ENCODE results near the gene SLIT1.

DNA sequence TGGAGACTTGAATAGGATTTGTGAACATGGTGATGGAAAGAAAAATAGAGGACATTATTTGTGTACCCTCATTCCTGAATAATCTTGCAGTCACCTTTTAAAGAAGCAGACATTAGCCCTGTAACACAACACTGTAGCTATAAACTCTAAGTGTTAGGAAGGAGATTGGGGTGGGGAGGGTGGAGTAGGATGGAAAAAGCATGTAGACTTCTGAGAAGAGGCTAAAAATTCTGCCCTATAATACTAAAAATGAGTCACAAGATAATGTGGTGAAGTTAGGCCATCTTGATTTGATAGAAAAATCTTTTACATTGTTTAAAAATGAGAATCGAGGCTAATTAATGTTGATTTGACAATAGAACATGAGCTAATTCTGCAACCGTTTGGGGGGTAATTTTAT, 224.9 kb downstream of the SLIT1 start:
- TF ChIP-seq, protein P1, sequence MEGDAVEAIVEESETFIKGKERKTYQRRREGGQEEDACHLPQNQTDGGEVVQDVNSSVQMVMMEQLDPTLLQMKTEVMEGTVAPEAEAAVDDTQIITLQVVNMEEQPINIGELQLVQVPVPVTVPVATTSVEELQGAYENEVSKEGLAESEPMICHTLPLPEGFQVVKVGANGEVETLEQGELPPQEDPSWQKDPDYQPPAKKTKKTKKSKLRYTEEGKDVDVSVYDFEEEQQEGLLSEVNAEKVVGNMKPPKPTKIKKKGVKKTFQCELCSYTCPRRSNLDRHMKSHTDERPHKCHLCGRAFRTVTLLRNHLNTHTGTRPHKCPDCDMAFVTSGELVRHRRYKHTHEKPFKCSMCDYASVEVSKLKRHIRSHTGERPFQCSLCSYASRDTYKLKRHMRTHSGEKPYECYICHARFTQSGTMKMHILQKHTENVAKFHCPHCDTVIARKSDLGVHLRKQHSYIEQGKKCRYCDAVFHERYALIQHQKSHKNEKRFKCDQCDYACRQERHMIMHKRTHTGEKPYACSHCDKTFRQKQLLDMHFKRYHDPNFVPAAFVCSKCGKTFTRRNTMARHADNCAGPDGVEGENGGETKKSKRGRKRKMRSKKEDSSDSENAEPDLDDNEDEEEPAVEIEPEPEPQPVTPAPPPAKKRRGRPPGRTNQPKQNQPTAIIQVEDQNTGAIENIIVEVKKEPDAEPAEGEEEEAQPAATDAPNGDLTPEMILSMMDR (IDR thresholded peaks at IDR 0.05) = no peak
- TF ChIP-seq POLR2A (IDR thresholded peaks at IDR 0.05) = no peak
